ENCODE results near the gene NEUROD2.
"Not testable (repeated sequence)": the region's sequence is repeated elsewhere in the genome, so short reads cannot be mapped to it uniquely, and the experiment has no call there.

The NEUROD2 gene

DNA sequence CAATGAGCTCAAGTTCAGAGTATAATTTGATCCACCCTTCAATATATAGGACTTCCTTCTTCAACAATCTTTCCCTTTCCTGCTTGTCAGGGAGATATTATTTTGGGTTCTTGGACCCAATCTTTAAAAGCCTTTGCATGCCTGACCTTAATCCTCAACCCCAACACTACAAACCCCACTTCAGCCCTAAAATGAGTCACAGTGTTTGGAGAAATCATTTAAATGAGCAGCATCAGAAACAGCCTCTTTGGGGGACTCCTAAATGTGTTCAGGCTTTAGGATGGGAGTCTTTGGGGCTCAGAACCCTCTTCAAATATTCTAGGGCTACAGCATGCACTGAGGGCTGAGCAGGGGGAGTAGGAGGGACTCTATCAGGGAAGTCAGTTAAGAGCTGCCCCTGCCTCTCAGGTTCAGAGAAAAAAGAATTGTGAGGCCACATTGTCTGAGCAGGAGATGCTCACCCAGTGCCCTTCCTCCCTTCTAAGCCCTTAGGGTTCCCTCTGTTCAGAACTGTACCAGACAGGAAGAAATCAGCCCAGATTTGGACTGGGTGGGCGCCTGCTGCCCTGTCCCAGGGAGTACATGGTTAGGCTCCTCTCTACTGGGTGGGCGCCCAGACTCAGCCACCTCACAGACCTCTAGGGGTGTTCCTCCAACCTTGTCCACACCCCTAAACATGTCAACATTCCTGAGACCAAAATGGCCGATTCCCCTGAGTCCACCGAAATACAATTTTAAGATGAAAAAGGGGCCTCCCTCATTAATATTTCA, 5.0 kb downstream of the NEUROD2 start:
- no peak for DNase-seq (ENCODE audit: low read depth in 2 of 2)

DNA sequence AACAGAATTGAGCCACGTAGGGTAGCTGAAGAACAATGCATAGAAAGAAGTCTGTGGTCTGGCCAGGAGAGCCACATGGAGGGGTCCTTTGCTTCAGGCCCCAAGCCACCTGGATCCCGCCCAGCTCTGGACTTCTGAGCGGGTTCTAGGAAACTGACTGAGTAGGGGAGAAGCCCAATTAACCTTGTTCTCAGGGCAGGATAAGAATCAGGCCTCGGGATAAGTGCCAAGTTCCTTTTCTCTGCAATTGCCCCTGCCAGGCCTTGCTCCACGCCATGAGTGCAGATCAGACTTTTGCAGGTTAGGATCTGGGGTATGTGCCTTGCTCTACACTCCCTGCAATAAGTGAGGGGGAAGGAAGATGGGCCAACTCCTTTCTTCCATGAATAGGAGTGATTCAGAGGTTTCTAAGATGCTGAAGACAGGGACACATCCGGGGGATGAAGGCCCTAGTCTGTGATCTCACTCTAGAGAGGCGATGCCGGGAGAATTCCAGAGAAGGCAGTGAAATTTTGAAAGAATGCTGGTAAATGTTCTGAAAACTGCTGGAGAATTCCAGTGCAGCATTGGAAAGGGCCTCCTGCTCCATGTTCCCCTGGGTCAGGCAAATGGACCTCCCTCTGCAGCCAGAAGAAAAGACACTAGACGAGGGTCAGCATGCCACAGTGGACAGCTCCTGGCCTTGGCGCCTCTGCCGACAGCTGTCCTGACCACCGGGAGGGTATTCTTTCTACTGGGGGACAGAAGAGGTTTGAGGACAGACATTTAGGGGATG, 5.8 kb downstream of the NEUROD2 start:
- DNase-seq (ENCODE audit: low read depth in 2 of 2): no peak

DNA sequence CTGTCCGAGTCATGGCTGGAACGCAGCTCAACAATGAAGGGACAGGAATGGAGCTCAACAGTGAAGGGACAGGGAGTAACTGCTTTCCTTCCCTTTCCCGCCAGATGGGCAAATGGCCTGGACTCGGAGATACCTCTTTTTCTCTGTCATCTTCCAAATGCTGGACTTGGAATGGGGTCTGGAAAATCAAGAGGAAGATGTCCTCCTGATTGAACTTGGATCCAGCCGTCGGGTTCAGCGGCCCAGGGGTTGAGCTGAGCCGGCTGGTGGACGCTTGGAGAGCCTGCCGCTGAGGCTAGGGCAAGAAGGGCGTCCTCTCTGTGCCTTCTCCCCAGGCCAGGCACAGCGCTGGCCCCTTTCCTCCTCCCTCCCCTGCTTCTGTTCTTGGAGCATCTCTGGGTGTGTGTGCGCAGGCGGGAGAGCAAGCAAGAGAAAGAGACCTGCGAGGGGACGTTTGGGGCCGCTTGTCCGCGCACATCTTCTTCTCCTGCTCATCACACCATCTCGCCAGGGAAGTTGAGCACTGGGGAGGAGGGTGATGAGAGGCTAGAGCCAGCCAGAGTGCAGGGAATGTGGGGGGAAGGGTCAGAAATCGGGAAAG, 6.6 kb downstream of the NEUROD2 start:
- no peak for DNase-seq (ENCODE audit: low read depth in 2 of 2)

DNA sequence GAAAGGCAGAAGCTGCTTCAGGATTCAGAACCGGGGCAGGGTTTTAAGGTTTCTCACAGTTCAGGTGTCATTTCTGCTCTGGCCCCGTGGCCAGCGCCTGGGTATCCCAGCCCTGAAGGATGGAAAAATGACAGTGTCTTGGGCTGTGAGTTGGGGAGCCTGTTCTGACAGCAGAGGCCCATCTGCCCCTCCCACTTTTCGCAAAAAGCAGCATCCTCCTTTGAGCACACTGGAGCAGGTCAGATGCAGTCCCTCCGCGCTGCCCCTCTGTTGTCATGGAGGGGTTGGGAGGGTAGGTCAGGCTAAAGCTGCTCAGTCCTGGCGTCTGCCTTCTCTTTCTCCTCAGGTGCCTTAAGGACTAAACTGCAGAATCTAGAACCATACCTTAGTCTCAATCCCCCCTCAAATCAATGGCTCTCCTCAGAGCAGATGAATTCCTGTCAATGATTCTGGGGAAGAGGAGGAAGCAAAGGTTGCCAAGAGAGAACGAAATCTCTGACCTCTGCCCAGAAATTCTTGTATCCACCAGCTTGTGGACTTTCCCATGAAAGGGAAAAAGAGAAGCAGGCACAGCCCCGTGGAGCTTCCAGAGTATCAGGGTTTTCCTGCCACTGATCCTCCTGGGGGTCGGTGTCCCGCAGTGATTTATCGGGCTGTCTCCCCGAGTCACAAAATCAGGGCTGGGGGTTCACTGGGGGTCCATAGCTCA, 7.3 kb downstream of the NEUROD2 start:
- no peak for DNase-seq (ENCODE audit: low read depth in 2 of 2)

DNA sequence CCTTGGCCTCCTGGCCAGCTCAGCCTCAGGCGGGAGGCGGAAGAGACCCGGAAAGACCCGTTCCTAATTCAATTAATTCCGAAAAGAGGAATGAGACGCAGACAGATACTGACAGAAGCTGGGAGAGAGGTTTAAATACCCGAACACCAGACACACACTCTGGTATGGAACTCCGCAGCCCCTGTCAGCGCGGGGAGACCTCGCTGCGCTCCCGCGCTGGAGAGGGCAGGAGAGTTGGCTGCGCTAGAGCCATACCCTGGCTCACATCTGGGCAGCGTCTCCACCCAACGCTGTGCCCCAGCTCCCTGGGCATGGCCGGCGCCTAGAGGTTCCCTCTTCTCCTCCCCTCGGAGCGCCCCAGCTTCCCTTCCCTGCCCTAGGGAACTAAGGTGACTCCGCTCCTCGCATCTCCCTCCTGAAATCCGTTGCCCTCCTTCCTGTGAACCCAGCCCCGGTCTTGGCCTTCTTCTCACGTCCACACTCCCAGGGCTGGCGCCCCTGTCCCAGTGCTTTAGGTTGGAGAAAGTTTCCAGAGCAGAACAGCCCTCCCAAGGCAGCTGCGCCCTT, 8.0 kb downstream of the NEUROD2 start:
- DNase-seq (ENCODE audit: low read depth in 2 of 2): no peak

DNA sequence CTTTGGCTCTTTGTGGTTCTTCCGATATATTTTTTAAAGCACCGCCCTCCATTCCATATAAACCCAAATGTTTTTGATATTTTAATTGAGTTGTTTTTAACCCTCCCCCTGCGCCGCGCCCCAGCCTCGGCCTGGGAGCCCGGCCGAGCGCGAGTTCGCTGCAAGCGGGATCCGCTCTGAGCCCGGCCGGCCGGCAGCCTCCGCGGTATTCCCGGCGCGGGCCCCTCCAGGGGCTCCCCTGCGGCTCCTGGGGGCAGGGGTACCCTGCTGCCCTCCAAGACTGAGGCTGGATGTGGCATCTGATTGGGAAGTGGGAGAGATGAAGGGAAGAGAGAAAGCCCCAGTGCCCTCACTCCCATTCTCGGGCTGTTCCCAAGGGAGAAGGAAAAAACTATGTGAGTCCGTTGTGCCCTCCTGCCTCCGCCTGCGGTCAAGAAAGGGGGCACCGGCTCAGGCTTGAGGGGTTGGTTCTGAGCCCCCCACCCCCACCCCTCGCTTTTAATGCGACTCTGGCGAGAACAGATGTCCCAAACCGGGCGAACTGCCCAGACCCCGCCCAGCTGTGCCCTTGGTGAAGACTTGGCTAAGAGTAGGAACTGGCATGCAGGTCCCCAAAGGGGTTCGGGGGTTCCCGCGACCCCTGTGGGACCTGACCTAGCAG, 8.6 kb downstream of the NEUROD2 start:
- DNase-seq (ENCODE audit: low read depth in 2 of 2): no peak

DNA sequence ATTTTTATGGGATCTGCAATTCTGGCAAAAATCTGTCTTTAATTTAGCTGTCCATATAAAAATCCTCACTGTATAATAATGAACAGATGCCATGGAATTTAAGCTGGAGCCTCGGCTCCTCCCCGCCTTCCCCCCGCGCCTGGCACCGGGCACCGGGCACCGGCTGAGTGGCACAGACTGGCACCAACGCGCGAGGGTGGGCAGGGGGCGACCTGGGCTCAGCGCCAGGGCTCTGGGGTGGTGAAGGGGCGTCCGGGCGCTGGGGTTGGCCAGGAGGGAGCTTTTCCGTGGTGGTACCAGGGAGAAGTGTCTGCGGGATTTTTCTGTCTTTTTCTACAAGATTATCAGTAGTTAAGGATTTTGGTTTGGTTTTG, 9.1 kb downstream of the NEUROD2 start:
- no peak for DNase-seq (ENCODE audit: low read depth in 2 of 2)

DNA sequence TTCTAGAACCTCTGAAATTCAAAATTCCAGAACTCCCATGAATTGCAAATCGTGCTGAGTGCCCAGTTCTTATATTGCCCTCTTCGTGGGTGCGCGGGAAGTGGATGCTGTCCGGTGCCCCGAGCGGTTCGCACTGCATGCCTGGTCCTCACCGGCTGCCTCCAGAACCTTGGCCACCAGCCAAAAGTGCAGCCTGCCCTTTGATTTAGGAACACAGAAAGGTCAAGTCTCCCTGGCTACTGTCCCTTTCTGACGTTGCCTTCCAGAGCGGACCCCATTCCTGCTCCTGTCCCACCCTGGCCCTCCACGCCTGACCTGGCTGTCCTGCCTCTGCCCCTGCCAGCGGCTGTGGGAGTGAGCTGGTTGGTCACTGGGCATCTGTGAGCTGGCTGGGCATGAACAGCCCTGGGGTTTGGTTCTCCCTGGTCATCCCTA, 9.7 kb downstream of the NEUROD2 start:
- no peak for DNase-seq (ENCODE audit: low read depth in 2 of 2)

DNA sequence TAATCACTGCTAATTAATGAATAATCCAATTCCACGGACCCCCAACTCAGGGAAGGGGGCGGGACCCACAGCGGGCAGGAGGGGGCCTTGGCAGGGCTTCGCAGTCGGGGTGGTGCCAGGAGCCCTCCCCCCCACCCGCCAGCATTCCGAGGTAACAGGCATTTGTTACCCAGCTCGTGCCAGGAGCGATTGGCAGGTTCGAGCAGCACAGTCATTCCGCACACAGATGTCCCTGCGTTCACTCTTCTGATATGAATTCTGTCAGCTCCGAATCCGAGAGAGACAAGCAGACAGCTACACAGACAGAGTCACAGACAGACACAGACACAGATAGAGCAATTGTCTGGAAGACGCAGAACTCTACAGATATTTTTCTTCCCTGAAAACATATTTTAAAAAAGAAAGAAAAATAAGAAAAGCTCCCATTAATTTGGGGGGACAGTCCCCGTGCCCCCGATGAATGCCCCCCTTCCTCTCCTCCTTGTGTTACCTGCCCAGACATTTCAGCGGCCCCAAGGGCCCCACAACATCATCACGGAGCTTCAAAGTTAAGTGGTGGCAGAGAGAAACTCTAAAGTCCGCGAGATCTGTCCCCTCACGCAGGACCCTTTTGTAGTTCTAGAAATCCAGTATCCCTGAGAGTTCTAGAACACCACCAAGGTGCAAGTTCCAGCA, 10.2 kb downstream of the NEUROD2 start:
- DNase-seq (ENCODE audit: low read depth in 2 of 2): no peak

DNA sequence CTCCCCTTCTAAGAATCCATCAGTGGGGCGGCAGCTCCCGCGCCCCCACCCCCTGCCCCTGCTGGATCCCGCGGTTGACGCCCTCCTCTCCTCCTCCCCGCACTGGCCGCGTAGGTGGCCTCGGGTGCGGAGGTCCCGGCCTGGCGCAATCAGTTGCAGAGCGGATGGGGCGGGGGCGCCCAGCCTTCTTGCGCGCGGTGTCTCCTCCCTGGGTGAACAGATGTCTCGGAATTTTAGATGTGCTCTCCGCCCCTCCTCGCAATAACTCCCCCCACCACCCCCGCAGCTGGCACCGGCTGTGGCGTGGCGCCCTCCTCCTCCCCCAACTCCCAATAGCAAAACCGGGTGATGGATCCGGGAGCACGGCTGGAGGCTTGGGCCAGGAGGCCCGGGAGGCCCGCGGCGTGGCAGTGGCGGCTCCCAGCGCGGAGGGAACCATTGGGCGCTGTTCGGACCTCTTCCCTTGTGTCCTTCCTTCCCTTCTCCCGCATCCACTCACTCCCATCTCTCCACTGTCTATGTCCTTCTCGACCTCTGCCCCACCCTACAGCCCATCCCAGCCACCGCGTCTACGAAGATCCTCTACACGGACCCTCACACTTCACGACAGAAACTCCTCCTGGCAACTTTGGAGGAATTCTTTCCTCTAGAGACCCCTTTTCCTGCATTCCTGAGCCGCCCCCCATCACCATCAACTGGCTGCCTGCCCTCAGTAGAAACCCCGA, 11.0 kb downstream of the NEUROD2 start:
- no peak for DNase-seq (ENCODE audit: low read depth in 2 of 2)

DNA sequence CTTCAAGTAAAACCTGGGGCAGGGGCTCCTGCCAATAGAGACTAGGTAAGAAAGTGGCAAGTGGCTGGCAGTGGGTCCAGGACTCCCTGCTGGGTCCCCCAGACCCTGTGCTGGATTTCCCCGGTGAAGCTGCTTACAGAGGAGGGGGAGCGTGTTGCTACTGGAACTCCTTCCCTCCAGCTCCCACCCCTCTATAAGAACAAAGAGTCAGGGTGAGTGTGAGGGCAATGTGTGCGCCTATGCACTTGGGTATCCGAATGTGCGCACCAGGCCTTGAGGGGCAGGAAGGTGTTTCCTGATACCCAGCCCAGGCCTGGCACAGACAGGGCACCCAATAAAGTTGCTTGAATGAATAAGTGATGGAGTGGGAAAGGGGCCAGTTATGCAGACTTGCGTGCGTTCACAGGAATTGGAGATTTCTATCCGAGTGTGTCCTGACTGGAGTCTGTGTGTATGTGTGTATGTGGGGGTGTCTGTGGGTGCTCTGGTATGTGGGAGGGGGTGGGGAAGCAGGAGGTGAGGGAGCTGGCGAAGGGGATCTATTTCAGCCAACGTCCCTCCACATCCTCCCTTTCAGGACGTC, 11.7 kb downstream of the NEUROD2 start:
- no peak for DNase-seq (ENCODE audit: low read depth in 2 of 2)

DNA sequence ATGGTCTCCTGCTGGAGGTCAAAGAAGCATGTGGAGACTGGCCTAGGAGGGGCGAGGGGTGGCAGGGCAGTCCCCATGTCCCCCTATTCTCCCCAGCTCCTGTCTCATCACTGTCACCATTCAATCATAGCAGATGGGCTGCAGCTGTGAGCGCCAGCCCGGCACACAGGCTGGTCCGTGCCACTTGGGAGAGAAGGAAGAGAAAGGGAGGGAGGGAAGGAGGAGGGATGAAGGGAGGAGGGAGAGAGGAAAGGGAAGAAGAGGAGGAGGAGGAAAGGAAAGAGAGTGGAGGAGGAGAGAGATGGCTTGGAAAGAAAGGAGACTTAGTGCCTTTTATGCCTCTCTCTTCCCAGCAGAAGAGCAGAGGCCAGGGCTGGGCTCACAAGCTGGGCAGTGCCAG, 12.4 kb downstream of the NEUROD2 start:
- DNase-seq (ENCODE audit: low read depth in 2 of 2): no peak

DNA sequence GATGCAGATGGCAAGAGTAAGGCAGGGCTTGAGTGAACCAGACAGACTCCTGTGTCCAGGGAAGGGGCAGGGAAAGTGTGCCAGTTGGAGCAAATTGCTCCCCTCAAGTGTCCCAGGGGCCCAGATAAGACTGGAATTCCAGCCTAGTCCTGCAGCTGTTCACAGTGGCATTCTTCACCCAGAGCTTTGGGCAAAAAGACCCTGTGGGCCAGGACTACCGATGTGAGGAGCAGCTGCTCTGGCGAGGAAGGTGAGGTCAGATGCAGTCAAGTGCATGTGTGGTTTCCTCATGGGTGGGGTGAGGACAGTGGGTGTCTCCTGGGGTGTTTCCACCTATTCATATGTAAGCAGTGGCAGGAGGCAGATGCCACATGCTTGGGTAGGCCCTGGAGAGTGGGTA, 14.3 kb downstream of the NEUROD2 start:
- DNase-seq (ENCODE audit: low read depth in 2 of 2): no peak

DNA sequence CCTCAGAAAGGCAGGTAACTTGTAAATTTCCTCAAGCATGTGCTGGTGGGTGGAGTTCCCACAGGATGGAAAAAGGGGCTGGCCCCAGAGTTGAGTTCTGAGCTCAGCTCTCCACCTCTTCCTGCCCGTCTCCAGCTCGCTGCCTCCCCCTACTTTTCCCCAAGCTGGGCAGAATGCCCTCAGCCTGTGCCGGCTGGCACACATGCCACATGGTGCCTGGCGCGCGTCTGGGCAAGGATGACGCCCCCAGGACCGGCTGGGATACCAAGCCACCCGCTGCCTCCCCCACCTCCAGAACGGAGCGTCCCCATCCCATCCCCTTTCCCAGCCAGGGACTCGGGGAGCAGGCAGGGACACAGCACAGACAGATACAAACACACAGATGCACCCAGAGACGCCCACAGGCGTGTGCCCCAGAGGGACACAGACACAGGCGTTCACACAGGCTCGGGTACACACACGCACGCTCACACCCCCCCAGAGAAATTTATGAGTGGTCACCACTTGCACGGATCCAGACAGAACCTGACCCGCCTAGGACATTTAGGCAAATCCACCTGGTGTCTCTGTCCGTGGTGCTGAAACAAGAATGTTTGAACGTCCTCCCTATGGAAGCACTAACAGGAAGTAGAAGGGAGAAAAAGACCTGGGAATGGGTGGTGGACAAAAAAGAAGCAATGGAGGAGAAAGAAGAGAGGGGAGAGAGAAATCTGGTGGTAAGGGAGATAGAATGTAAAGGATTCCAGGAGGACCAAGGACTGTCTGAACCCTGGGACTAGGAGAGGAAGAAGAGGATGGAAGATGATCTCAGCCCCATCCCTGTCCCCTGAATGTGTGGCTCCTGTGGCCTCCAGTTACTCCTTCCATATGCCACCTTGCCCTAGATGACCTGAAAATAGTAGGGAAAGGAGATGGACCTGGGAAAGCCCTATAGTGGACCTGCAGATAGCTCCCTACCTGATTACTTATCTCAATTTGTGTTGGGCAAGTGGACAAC, 15.5 kb downstream of the NEUROD2 start:
- DNase-seq (ENCODE audit: low read depth in 2 of 2): no peak

DNA sequence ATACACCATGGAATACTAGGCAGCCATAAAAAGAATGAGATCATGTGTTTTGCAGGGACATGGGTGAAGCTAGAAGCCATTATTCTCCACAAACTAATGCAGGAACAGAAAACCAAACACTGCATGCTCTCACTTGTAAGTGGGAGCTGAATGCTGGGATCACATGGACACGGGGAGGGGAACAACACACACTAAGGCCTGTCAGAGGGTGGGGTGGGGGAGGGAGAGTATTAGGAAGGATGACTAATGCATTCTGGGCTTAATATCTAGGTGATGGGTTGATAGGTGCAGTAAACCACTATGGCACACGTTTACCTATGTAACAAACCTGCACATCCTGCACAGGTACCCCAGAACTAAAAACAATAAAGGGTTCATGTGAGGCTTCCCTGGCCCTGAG, 17.5 kb downstream of the NEUROD2 start:
- DNase-seq (ENCODE audit: low read depth in 2 of 2): not testable (repeated sequence)

DNA sequence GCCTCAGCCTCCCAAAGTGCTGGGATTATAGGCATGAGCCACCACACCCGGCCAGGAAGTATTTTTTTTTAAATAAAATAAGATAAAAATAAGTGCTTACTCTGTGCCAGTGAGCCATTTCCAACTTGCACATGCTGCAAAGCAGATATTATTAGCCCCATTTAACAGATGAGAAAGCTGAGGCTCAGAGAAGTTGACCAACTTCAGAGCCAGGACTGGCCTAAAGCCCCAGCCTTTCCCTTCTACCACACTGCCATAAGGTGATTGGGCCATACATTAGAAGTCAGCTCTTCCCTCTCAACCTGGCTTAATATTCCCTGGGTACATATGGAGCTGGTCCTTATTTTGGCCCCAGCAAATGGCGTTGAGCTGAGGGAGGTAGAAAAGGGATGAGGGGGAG, 25.1 kb downstream of the NEUROD2 start:
- no peak for DNase-seq (ENCODE audit: low read depth in 2 of 2)

DNA sequence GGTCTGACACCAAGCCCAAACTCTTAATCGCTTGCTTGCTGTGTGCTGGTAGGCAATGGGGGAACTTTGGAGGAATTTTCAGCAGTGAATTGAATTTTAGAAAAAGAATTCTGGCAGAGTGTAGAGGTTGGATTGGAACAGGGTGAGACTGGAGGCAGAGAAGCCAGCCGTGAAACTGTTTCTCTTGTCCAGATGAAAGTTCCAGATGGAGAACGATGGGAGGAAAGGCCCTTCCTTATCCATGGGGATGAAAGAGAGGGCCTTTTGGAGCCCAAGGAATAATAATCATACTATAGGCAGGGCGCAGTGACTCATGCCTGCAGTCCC, 26.0 kb downstream of the NEUROD2 start:
- DNase-seq (ENCODE audit: low read depth in 2 of 2): no peak

DNA sequence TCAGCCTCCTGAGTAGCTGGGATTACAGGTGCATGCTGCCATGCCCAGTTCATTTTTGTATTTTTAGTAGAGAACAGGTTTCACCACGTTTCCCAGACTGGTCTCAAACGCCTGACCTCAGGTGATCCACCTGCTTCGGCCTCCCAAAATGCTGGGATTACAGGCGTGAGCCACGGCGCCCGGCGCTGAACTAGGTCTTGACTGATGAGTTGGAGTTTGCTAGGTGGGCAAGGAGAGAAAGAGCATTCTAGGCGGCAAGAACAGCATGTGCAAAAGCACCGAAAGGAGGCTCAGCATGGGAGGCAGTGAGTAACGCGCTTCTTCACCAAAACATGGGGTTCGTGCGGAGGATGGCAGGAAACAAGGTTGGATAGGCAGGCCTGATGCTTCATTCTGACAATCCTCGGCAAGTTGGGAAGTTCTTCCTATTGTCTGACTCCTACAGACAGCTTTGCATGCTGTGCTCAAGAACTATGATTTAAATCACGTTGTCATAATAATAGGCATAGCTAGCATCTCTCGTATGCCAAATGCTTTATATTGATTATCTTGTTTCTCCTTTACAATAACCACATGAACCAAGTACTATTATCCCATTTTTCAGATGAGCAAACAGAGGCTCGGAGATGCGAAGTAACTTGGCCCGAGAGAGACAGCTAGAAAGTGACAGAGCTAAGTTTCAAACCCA, 26.5 kb downstream of the NEUROD2 start:
- no peak for DNase-seq (ENCODE audit: low read depth in 2 of 2)
